ENCODE measurements around the gene RAB26. TPM values are rescaled to one million over a fixed set of nuclear protein-coding genes. Genes with fewer than 3 reads are reported as not detected.
"Not testable (repeated sequence)": the region's sequence is repeated elsewhere in the genome, so short reads cannot be mapped to it uniquely, and the experiment has no call there.

The RAB26 gene
- polyA plus RNA-seq, 1 donor from 2014 or later: 4.9 TPM

DNA sequence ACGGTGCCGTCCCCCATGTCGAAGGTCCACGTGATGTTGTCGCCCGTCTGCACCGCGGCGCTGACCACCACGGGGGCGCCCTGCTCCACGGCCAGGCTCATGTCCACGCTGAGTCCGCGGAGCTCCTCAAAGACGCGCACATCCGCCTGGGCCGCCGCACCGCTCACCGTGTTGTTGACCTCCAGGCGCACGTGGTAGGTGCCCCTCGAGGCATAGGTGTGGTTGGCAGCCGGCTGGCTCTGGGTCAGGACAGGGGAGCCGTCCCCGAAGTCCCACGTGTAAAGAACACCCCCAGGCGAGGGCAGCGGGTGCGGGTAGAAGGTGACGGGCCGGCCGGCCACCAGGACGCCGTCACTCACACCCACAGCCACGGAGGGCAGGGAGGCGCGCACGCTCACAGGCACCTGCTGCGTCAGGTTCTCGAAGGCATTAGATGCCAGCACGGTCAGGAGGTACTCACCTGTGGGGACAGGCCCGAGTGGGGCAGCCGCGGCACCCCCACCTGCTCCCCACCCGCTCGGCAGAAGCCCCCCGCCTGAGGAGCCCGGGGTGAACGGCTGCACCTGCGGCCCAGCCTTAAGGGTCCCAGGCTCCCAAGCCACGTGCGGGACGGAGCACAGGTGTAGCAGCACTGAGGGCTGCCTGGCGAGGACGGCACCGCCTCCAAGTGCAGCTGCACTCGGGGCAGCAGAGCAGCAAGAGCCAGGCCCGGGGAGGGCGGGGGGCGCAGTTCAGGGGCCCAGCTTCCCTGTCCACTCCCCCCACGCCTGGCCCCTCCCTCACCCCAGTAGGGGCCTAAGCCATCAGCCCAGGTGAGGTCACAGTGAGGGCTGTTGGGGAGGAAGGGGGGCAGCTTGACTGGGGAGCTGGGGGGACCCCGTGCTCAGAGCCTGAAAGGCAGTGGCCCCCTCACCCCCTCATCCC, 36.8 kb upstream of the RAB26 start:
- not testable (repeated sequence) for H3K9me2 ChIP-seq (ENCODE audit: insufficient read depth, low read length); H3K36me3 ChIP-seq (ENCODE audit: insufficient read depth, low read length); H3K9ac ChIP-seq (ENCODE audit: low read length); H3K9me3 ChIP-seq (ENCODE audit: low read length); H3F3A ChIP-seq (ENCODE audit: insufficient read depth, low read length, poor library complexity, severe bottlenecking); H3K27me3 ChIP-seq (ENCODE audit: insufficient read depth, low read depth, low read length); H3K27ac ChIP-seq (ENCODE audit: low read length); H3K4me3 ChIP-seq (ENCODE audit: low read length); H4K20me1 ChIP-seq (ENCODE audit: insufficient read depth); H2AFZ ChIP-seq (ENCODE audit: low read depth, low read length); H3K79me2 ChIP-seq (replicated peaks; ENCODE audit: insufficient read depth, low read length); H3K4me2 ChIP-seq (ENCODE audit: low read length)

DNA sequence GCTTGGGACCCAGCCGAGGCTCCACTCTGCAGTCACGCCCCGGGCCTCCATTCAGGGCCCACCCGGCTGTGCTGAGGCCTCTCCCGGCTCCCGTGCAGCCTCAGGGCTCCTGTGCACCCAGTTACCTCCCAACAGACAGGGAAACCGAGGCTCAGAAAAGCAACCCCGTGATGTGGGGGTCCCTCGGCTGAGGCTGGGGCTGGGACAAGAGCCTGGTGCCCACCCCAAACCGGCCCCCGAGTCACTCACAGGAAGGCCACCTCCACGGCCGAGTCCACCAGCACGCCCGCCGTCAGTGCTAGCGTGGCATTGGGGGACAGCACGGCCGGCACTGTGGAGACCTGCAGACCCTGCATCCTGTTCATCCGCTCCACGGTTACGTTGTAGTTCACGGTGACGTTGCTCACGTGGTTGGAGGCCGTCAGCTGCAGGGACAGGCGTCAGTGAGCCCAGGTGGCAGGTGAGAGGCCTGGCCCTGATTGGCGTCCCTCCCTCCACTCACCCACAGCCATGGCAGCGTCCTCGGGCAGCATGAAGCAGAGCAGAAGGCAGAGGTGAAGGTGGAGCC, 35.8 kb upstream of the RAB26 start:
- not testable (repeated sequence) for H3F3A ChIP-seq (ENCODE audit: insufficient read depth, low read length, poor library complexity, severe bottlenecking); H2AFZ ChIP-seq (ENCODE audit: low read depth, low read length); H3K9me2 ChIP-seq (ENCODE audit: insufficient read depth, low read length); H3K27me3 ChIP-seq (ENCODE audit: insufficient read depth, low read depth, low read length); H3K9ac ChIP-seq (ENCODE audit: low read length); H3K27ac ChIP-seq (ENCODE audit: low read length); H4K20me1 ChIP-seq (ENCODE audit: insufficient read depth); H3K36me3 ChIP-seq (ENCODE audit: insufficient read depth, low read length); H3K79me2 ChIP-seq (replicated peaks; ENCODE audit: insufficient read depth, low read length); H3K4me2 ChIP-seq (ENCODE audit: low read length); H3K9me3 ChIP-seq (ENCODE audit: low read length); H3K4me3 ChIP-seq (ENCODE audit: low read length)

DNA sequence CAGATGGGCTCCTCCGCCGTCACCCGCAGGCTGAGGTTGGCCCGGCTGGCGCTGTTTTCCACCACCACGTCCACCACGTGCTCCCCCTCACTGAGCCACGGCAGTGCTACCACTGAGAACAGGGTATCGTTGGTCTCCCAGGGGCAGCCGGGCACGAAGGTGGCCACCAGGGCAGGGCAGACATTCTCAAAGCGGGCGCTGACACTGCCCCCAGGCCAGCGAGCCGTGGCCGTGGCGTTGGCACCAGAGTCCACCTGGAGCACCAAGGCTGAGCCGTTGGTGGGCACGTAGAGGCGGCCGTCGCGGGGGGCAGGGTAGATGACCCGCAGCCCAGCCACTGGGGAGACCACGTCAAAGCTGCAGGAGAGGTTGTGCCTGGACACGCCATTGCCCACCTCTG, 34.2 kb upstream of the RAB26 start:
- H3K4me3 ChIP-seq (ENCODE audit: low read length); H3K27me3 ChIP-seq (ENCODE audit: insufficient read depth, low read depth, low read length); H3K9ac ChIP-seq (ENCODE audit: low read length); H3K4me2 ChIP-seq (ENCODE audit: low read length); H3F3A ChIP-seq (ENCODE audit: insufficient read depth, low read length, poor library complexity, severe bottlenecking); H3K9me2 ChIP-seq (ENCODE audit: insufficient read depth, low read length); H4K20me1 ChIP-seq (ENCODE audit: insufficient read depth); H2AFZ ChIP-seq (ENCODE audit: low read depth, low read length); H3K79me2 ChIP-seq (replicated peaks; ENCODE audit: insufficient read depth, low read length); H3K36me3 ChIP-seq (ENCODE audit: insufficient read depth, low read length); H3K9me3 ChIP-seq (ENCODE audit: low read length); H3K27ac ChIP-seq (ENCODE audit: low read length): not testable (repeated sequence)

DNA sequence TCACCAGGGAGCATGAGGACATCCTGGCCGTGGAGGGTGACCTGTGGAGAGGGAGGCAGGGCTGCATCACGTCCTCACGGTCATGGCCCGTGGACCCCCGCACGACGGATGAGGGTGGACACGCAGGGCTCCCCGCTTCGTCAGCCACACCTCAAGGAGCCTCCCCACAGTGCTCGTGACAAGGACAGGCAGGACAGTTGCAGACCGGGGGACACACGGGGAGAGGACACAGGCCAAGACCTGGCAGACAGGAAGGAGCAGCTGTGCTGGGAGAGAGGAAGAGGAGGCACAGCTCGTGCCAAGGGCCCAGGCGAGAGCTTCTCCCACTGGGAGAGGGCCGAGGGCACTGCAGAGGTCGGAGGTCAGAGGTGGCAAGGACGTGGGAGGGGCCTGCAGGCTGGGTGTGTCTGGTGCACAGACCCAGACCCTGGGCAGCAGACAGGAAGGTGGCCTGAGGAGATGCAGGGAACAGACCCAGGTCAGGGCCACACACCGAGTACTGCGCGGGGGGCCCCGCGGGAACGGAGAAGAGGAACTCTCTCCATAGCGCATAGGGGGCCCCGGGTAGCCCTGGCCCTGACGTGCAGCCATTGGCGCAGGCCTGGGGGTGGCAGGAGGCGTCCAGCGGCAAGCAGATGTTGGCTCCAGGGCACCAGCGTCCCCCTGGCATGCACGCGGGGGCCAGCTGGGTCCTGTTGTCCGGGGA, 33.4 kb upstream of the RAB26 start:
- H3K79me2 ChIP-seq (replicated peaks; ENCODE audit: insufficient read depth, low read length); H3K27me3 ChIP-seq (ENCODE audit: insufficient read depth, low read depth, low read length); H3K9me2 ChIP-seq (ENCODE audit: insufficient read depth, low read length); H3K4me3 ChIP-seq (ENCODE audit: low read length); H3K9me3 ChIP-seq (ENCODE audit: low read length); H3K9ac ChIP-seq (ENCODE audit: low read length); H2AFZ ChIP-seq (ENCODE audit: low read depth, low read length); H3K4me2 ChIP-seq (ENCODE audit: low read length); H3F3A ChIP-seq (ENCODE audit: insufficient read depth, low read length, poor library complexity, severe bottlenecking); H4K20me1 ChIP-seq (ENCODE audit: insufficient read depth); H3K27ac ChIP-seq (ENCODE audit: low read length); H3K36me3 ChIP-seq (ENCODE audit: insufficient read depth, low read length): not testable (repeated sequence)

DNA sequence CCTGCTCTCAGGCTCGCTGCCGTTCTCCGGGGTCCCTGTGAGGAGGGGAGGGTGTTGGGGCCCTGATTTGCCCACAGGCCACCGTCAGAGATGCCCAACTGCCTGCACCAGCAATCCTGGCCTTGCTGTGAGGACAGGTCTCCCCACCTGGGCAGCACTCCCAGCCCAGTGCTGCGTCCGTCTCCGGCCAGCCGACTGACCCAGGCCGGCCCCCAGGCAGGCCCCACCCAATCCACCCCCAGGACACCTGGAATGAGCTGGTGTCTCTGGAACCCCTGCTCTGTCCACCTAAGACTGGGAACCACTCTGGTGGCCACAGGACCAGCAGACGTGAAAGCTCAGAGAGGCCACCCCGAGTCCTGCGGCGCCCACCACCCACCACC, 32.8 kb upstream of the RAB26 start:
- H3K4me3 ChIP-seq (ENCODE audit: low read length): no peak overlapping the region
- no peak overlapping the region for H3K27ac ChIP-seq (ENCODE audit: low read length)
- H3K9ac ChIP-seq (ENCODE audit: low read length): no peak overlapping the region
- H3K9me2 ChIP-seq (ENCODE audit: insufficient read depth, low read length): no peaks in the 10 kb centered on the region
- H3K9me3 ChIP-seq (ENCODE audit: low read length): no peaks in the 10 kb centered on the region
- H3K4me2 ChIP-seq (ENCODE audit: low read length): no peak overlapping the region
- H3K36me3 ChIP-seq (ENCODE audit: insufficient read depth, low read length): no peaks in the 10 kb centered on the region
- H3K79me2 ChIP-seq (replicated peaks; ENCODE audit: insufficient read depth, low read length): no peaks in the 10 kb centered on the region
- no peaks in the 10 kb centered on the region for H3F3A ChIP-seq (ENCODE audit: insufficient read depth, low read length, poor library complexity, severe bottlenecking)
- H4K20me1 ChIP-seq (ENCODE audit: insufficient read depth): no peaks in the 10 kb centered on the region
- H2AFZ ChIP-seq (ENCODE audit: low read depth, low read length): no peak overlapping the region
- TF ChIP-seq EP300 (conservative IDR thresholded peaks at IDR 0.05; ENCODE audit: poor library complexity, severe bottlenecking) (no peak), MXI1 (conservative IDR thresholded peaks at IDR 0.05; ENCODE audit: poor library complexity, severe bottlenecking) (no peak), RAD21 (conservative IDR thresholded peaks at IDR 0.05) (no peak), TAF1 (IDR thresholded peaks at IDR 0.05; ENCODE audit: low read depth) (no peak)
- TF ChIP-seq, protein P1, sequence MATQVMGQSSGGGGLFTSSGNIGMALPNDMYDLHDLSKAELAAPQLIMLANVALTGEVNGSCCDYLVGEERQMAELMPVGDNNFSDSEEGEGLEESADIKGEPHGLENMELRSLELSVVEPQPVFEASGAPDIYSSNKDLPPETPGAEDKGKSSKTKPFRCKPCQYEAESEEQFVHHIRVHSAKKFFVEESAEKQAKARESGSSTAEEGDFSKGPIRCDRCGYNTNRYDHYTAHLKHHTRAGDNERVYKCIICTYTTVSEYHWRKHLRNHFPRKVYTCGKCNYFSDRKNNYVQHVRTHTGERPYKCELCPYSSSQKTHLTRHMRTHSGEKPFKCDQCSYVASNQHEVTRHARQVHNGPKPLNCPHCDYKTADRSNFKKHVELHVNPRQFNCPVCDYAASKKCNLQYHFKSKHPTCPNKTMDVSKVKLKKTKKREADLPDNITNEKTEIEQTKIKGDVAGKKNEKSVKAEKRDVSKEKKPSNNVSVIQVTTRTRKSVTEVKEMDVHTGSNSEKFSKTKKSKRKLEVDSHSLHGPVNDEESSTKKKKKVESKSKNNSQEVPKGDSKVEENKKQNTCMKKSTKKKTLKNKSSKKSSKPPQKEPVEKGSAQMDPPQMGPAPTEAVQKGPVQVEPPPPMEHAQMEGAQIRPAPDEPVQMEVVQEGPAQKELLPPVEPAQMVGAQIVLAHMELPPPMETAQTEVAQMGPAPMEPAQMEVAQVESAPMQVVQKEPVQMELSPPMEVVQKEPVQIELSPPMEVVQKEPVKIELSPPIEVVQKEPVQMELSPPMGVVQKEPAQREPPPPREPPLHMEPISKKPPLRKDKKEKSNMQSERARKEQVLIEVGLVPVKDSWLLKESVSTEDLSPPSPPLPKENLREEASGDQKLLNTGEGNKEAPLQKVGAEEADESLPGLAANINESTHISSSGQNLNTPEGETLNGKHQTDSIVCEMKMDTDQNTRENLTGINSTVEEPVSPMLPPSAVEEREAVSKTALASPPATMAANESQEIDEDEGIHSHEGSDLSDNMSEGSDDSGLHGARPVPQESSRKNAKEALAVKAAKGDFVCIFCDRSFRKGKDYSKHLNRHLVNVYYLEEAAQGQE (IDR thresholded peaks at IDR 0.05; ENCODE audit: borderline replicate concordance): no peak
- no peaks in the 10 kb centered on the region for H3K27me3 ChIP-seq (ENCODE audit: insufficient read depth, low read depth, low read length)

DNA sequence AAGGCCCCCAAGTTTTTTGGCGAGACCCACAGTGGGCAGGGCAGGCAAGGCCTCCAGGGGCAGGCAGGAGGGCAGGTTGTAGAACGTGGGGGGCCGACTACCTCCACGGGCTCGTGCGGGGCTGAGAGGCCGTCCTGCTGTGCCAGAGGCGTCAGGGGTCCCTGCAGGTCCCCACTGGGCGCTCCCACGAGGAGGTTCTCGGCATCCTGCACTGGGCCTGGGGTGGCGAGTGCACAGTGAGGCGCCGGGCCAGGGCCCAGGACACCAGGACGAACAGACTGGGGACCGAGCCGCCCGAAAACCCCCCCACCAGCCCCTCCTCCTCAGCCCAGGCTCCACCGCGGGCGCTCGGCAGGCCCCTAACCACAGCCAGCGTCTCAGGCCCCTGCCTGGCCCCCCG, 32.0 kb upstream of the RAB26 start:
- not testable (repeated sequence) for H3K27ac ChIP-seq (ENCODE audit: low read length); H2AFZ ChIP-seq (ENCODE audit: low read depth, low read length); H3K9me3 ChIP-seq (ENCODE audit: low read length); H3K36me3 ChIP-seq (ENCODE audit: insufficient read depth, low read length); H3K9me2 ChIP-seq (ENCODE audit: insufficient read depth, low read length); H3K79me2 ChIP-seq (replicated peaks; ENCODE audit: insufficient read depth, low read length); H4K20me1 ChIP-seq (ENCODE audit: insufficient read depth); H3K27me3 ChIP-seq (ENCODE audit: insufficient read depth, low read depth, low read length); H3K9ac ChIP-seq (ENCODE audit: low read length); H3K4me2 ChIP-seq (ENCODE audit: low read length); H3F3A ChIP-seq (ENCODE audit: insufficient read depth, low read length, poor library complexity, severe bottlenecking); H3K4me3 ChIP-seq (ENCODE audit: low read length)
